ENCODE data around the gene DSC1. TPM values are rescaled to one million over a fixed set of nuclear protein-coding genes. Genes with fewer than 3 reads are reported as not detected.

The DSC1 gene
- total RNA-seq, 2 experiments from 2014 or later = 1.6 to 1.7 TPM

GRCh38 chr18:31207391-31207790, 44.7 kb upstream of the DSC1 start:
- ChIA-PET CTCF (no interaction called here), POLR2A (no interaction called here)
- TF ChIP-seq CTCF (IDR thresholded peaks at IDR 0.05) = no peak
- no peaks in the 10 kb centered on the region for H3K9me3 Mint-ChIP-seq
- no peak for ATAC-seq (ENCODE audit: poor library complexity)
- no peak for DNase-seq
- no peak overlapping the region for H3K4me3 Mint-ChIP-seq
- Histone ChIP-seq H3K36me3 (ENCODE audit: insufficient read depth, low read length) (no peaks in the 10 kb centered on the region), H3K9me3 (ENCODE audit: control insufficient read depth in 1 of 2, insufficient read depth in 1 of 2, low read length in 2 of 2) (peaks cover 0 to 5% of the 10 kb centered on the region in 2 experiments), H3K4me3 (ENCODE audit: low read length) (no peak overlapping the region), H3K4me1 (ENCODE audit: insufficient read depth, low read length) (no peaks in the 10 kb centered on the region), H3K27ac (ENCODE audit: low read depth in 1 of 2, low read length in 2 of 2) (no peak overlapping the region), H3K27me3 (ENCODE audit: control insufficient read depth in 1 of 2, insufficient read depth in 2 of 2, low read length in 2 of 2) (no peaks in the 10 kb centered on the region)
- no peaks in the 10 kb centered on the region for H3K36me3 Mint-ChIP-seq (ENCODE audit: low read depth)
- H3K27ac Mint-ChIP-seq = no peak overlapping the region
- peaks cover 9% of the 10 kb centered on the region for H3K27me3 Mint-ChIP-seq
- intact Hi-C loops (cut with DNase I, micrococcal nuclease) = no loop called here
- no peaks in the 10 kb centered on the region for H3K4me1 Mint-ChIP-seq (ENCODE audit: low read depth)

GRCh38 chr18:31206787-31207381, 44.2 kb upstream of the DSC1 start:
- no peak for TF ChIP-seq CTCF (IDR thresholded peaks at IDR 0.05)
- no peaks in the 10 kb centered on the region for H3K4me1 Mint-ChIP-seq (ENCODE audit: low read depth)
- no peak overlapping the region for H3K4me3 Mint-ChIP-seq
- H3K36me3 Mint-ChIP-seq (ENCODE audit: low read depth) = no peaks in the 10 kb centered on the region
- H3K27ac Mint-ChIP-seq = no peak overlapping the region
- ATAC-seq (ENCODE audit: poor library complexity) (no peak), DNase-seq (peak in 2 of 14 experiments; percentile 53 to 64)
- Histone ChIP-seq H3K27me3 (ENCODE audit: control insufficient read depth in 1 of 2, insufficient read depth in 2 of 2, low read length in 2 of 2) (no peaks in the 10 kb centered on the region), H3K36me3 (ENCODE audit: insufficient read depth, low read length) (no peaks in the 10 kb centered on the region), H3K4me1 (ENCODE audit: insufficient read depth, low read length) (no peaks in the 10 kb centered on the region), H3K9me3 (ENCODE audit: control insufficient read depth in 1 of 2, insufficient read depth in 1 of 2, low read length in 2 of 2) (peaks cover 0 to 5% of the 10 kb centered on the region in 2 experiments), H3K27ac (ENCODE audit: low read depth in 1 of 2, low read length in 2 of 2) (no peak overlapping the region), H3K4me3 (ENCODE audit: low read length) (no peak overlapping the region)
- ChIA-PET POLR2A (no interaction called here), CTCF (no interaction called here)
- peaks cover 9% of the 10 kb centered on the region for H3K27me3 Mint-ChIP-seq
- H3K9me3 Mint-ChIP-seq = no peaks in the 10 kb centered on the region
- intact Hi-C loops (cut with DNase I, micrococcal nuclease) = no loop called here

GRCh38 chr18:31206071-31206470, 43.4 kb upstream of the DSC1 start:
- ATAC-seq (ENCODE audit: poor library complexity) (no peak), DNase-seq (peak in 1 of 14 experiments; percentile 3)
- H3K27ac Mint-ChIP-seq = no peak overlapping the region
- H3K4me3 ChIP-seq (ENCODE audit: low read length) = no peak overlapping the region
- H3K4me1 ChIP-seq (ENCODE audit: insufficient read depth, low read length) = no peaks in the 10 kb centered on the region
- H3K36me3 Mint-ChIP-seq (ENCODE audit: low read depth) = no peaks in the 10 kb centered on the region
- intact Hi-C loops (cut with DNase I, micrococcal nuclease) = no loop called here
- no peaks in the 10 kb centered on the region for H3K4me1 Mint-ChIP-seq (ENCODE audit: low read depth)
- ChIA-PET POLR2A (no interaction called here), CTCF (no interaction called here)
- H3K9me3 ChIP-seq (ENCODE audit: control insufficient read depth in 1 of 2, insufficient read depth in 1 of 2, low read length in 2 of 2) = peaks cover 0 to 5% of the 10 kb centered on the region in 2 experiments
- no peak overlapping the region for H3K4me3 Mint-ChIP-seq
- no peaks in the 10 kb centered on the region for H3K9me3 Mint-ChIP-seq
- TF ChIP-seq CTCF (IDR thresholded peaks at IDR 0.05) = no peak
- H3K36me3 ChIP-seq (ENCODE audit: insufficient read depth, low read length) = no peaks in the 10 kb centered on the region
- H3K27ac ChIP-seq (ENCODE audit: low read depth in 1 of 2, low read length in 2 of 2) = no peak overlapping the region
- H3K27me3 ChIP-seq (ENCODE audit: control insufficient read depth in 1 of 2, insufficient read depth in 2 of 2, low read length in 2 of 2) = no peaks in the 10 kb centered on the region
- H3K27me3 Mint-ChIP-seq = peaks cover 9% of the 10 kb centered on the region

Data from CD4-positive, alpha-beta T cell (primary cell).